Measurements from ENCODE around the gene LRRC38. TPM values are rescaled to one million over a fixed set of nuclear protein-coding genes. Genes with fewer than 3 reads are reported as not detected.

The LRRC38 gene
- total and polyA plus RNA-seq, 10 of the 15 experiments (the other 5 are each of a cell fraction or from before 2014, with no cell fraction given): not detected

GRCh38 chr1:13514821-13515220 lies 1.0 kb upstream of the LRRC38 start (continued):
- TF ChIP-seq TAF1 (IDR thresholded peaks at IDR 0.05; ENCODE audit: borderline replicate concordance, low read depth, low read length) (no peak), ZZZ3 (IDR thresholded peaks at IDR 0.05; ENCODE audit: control insufficient read depth, insufficient read length, low read depth) (no peak), TARDBP (IDR thresholded peaks at IDR 0.05; ENCODE audit: borderline replicate concordance) (no peak), NKRF (conservative IDR thresholded peaks at IDR 0.05) (no peak)

GRCh38 chr1:13513063-13513894 lies 524 bp downstream of the LRRC38 start:
- Histone ChIP-seq H3K4me1 (ENCODE audit: control insufficient read depth, insufficient read depth, low read length) (no peaks in the 10 kb centered on the region), H3K4me3 (no peak overlapping the region), H3K27ac (ENCODE audit: control insufficient read depth, insufficient read depth) (no peak overlapping the region), H3K36me3 (ENCODE audit: control insufficient read depth in 2 of 2, insufficient read depth in 2 of 2, low read length in 1 of 2) (no peaks in the 10 kb centered on the region), H3K4me2 (ENCODE audit: control insufficient read depth, insufficient read depth) (no peak overlapping the region), H4K20me1 (ENCODE audit: control insufficient read depth, insufficient read depth) (no peaks in the 10 kb centered on the region), H3K9me3 (replicated peaks; ENCODE audit: control insufficient read depth, insufficient read depth, low read length) (no peaks in the 10 kb centered on the region), H3K27me3 (replicated peaks in 1 of 2; ENCODE audit: control insufficient read depth in 2 of 2, insufficient read depth in 2 of 2, low read length in 1 of 2) (peaks cover 2 to 5% of the 10 kb centered on the region in 2 experiments; a peak in 2 of 4 replicates), H2AFZ (ENCODE audit: control insufficient read depth, low read depth, low read length) (no peak overlapping the region), H3K79me2 (ENCODE audit: control insufficient read depth, insufficient read depth, low read length) (no peaks in the 10 kb centered on the region), H3K9ac (ENCODE audit: control insufficient read depth, insufficient read depth, low read length) (no peak overlapping the region)
- SMC1A ChIA-PET (ENCODE audit: uncharacterized antibody, unreplicated experiment): no interaction called here
- intact Hi-C loops (cut with micrococcal nuclease; ENCODE audit: unreplicated experiment) (no loop called here), in situ Hi-C loops (cut with MboI) (no loop called here)
- CTCF ChIA-PET: interaction anchor here (0.7 kb wide), 1 partner anchor 281 kb away, joined by 3 read pairs; no protein-coding TSS in a partner anchor
- TF ChIP-seq EP300 (IDR thresholded peaks at IDR 0.05; ENCODE audit: borderline replicate concordance in 1 of 2, control insufficient read depth in 1 of 2, low read depth in 2 of 2, low read length in 2 of 2) (no peak), BACH1 (IDR thresholded peaks at IDR 0.05; ENCODE audit: borderline replicate concordance) (no peak)
- POLR2A ChIA-PET: no interaction called here
- RAD21 ChIA-PET (ENCODE audit: unreplicated experiment): no interaction called here
- no peak for FAIRE-seq
- ATAC-seq: no peak
- WGBS (ENCODE audit: insufficient coverage, insufficient replicate concordance, low lambda C conversion rate, missing lambda C conversion rate): 16% methylated on average over 40 of the region's 98 CpGs
- no TSS peak for BruUV-seq (replicated peaks)
- no peak for DNase-seq (ENCODE audit: low read depth, low spot score)

Measured in GM12878 (cell line).